ENCODE results near the gene GORASP1.

Gene GORASP1

DNA sequence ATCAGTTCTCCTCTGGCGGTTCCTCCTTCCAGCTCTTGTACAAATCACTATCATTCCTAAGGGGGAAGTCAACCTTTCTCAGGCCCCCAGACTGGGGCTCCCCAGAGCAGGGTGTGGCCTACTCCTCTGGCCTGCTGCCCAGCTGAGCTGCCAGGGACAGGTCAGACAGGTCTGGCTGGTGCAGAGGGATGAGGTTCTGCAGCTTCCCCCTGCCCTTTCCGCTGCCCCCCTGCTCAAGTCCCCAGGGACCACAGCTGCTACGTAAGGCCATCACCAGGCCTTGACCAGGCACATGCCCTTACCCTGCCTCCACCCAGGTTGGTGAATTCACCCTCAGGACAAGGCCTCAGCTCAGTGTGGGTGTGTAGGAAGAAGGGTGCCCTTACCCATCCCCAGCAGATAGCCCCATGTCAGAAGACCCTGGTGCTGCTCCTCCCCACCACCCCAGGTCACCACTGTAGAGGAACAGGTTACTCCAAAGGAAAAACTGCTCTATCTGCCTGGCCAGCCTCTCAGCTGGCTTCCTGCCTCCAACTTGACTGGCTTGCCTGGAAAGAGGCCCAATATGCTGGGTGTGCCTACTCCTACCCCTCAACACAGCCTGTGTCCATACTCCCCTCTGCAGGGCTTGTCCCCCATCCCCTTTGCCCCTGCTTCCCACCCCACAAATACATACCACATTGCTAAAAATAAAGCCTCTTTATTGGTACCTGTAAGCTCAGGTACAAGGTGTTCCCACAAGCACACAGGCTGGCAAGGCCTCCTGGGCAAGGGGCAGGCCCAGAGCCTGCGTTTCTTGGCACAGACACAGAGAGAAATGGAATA lies 34.0 kb upstream of the GORASP1 start:
- DNase-seq (no peak), ATAC-seq (peak; percentile 12)

DNA sequence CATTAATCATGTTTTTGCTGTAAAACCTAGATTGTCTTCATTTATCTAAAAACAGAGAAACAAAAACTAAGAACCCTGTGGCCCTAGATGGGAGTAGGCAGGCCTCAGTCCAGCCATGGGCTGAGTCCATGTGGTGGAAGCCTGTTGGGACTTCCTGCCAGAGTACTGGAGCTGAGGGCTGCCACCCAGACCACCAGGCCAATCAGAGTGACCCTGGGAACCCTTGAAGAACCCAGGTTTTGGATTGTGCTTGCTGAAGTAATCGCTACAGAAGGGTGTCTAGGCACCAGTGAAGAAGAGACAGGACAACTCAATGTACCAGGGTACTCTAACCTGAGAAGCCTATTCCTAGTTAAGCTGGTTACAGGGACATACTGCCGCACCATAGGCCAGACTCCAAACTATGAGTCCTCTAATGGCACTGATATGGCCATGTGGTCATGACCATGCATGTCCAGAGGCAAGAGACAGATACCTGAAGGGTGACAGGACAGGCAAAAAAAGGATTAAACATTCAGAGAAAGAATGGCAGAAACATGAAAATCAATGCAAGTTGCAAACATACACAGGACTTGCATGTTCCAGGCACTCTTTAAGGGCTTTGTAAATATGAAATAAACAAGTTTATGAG lies 33.0 kb upstream of the GORASP1 start:
- no peak for DNase-seq
- no peak for ATAC-seq

DNA sequence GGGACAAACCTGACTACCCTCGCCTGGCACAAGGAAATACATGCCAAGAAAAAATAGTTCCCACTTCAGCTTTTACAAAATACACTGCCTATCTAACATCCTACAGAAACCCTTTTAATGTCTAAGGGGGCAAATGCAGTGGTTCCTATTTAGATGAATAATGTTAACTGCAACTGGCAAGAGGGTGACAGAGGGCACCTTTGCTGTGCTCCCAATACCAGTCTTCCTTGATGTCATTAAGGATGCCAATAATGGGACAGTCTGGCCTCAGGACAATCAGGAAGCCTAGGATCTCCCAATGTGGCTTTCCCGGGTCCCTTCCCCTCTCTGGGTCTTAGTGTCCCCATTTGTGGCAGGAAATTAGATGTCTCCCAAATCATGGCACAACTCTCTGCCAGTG lies 32.0 kb upstream of the GORASP1 start:
- ATAC-seq (no peak), DNase-seq (no peak)

DNA sequence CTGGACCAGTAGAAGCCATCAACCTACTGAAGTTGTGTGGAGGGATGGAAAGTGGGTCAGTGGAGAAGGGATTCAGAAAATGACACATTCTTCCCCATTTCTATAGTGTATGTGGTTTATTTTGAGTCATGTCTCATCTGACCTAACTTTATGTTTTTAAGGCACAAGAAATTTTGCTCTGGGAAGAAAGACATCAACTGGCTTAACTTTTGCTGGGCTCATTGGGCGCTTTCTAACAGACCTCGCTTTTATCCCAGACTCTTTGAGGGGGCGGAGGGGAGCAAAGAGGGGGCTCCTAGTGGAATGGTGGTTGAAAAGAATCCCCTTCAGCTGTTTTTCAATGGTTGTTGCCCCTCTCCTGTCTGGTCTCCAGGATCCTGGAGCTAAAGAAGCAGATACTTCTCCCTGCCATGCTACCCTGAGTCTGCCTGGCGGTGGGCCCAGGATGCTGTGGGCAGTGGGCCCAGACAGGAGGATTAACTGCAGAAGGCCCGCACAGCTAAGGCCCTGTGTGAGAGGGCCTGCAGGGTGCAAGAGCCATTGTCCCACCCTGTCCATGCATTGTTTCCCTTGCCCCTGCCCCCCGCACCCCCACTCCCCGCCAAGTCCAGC lies 31.5 kb upstream of the GORASP1 start:
- no peak for DNase-seq

DNA sequence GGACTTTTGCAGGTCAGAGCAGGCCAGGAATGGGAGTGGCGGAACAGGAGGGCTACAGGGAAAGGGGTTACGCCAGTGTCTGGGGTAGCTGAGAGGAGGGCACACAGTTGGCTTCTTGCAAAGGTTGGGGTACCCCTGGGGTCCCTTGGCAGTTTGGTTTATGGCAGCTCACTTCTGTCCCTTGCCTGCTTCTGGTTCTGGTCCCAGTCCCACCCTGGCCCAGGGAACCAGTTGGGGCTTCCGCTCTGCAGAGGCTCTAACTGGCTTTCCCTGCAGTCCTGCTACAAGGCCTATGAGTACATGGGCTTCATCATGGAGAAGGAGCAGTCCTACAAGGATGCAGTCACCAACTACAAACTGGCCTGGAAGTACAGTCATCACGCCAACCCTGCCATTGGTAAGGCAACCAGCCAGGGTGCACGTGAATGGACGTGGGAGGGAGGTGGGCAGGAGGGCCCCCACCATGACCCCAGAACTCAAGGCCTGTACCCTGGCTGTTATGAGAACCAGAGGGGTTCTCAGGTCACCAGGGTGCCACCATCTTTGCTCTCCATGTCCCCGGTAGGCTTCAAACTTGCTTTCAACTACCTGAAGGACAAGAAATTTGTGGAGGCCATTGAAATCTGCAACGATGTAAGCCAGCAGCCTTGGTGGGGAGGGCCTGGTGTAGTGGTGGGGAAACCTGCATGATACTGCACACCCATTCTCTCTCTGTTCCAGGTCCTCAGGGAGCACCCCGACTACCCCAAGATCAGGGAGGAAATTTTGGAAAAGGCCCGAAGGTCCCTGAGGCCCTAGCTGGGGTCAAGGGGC lies 30.8 kb upstream of the GORASP1 start:
- ATAC-seq (peak; percentile 4), DNase-seq (no peak)

More for the DNA sequence above, 31.5 kb upstream of the GORASP1 start:
- ATAC-seq, result peak; percentile 45

DNA sequence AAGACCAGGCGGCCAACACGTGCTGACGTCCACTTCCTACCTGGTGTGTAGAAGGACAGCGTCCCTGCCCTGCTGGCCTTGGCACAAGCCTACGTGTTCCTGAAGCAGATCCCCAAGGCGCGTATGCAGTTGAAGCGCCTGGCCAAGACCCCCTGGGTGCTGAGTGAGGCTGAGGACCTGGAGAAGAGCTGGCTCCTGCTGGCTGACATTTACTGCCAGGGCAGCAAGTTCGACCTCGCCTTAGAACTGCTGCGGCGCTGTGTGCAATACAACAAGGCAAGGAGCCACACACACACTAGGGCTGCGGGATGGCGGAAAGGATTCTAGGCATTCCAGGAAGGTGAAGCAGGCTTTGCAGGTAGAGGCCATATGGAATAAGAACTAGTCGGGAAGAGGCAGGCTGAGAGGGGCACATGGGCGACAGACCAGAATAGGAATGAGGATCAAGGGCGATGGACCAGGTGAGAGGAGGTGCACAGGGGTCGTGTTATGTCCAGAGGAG lies 30.1 kb upstream of the GORASP1 start:
- DNase-seq (no peak), ATAC-seq (no peak)

DNA sequence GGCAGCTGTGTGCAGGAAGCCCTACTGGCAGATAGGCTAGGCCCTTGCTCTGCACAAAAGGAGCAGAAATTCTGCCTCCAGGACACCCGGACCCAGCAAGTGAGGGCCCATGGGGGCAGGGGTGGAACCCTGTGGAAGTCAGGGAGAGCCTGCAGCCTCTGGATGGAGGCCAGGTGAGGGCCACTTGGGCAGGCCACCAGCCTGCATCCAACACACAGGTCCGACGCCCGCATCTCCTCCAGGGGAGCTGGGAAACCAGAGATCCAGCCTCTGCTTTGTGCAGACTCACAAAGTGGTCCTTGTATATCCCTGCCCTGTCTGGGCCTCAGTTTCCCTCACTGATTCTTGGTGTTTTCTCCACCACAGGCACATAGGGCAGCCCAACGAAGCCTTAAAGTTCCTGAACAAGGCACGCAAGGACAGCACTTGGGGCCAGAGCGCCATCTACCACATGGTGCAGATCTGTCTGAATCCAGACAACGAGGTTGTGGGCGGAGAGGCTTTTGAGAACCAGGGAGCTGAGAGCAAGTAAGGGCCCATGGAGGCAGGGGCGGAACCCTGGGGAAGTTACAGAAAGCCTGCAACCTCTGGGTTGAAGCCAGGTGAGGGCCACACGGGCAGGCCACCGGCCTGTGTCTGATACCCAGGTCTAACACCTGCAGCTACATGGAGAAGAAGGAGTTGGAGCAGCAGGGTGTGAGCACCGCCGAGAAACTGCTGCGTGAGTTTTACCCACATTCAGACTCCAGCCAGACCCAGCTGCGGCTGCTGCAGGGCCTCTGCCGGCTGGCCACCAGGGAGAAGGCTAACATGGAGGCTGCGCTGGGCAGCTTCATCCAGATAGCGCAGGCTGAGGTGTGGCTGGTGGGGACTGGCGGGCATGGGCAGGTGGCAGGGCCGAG lies 29.4 kb upstream of the GORASP1 start:
- ATAC-seq, result no peak

DNA sequence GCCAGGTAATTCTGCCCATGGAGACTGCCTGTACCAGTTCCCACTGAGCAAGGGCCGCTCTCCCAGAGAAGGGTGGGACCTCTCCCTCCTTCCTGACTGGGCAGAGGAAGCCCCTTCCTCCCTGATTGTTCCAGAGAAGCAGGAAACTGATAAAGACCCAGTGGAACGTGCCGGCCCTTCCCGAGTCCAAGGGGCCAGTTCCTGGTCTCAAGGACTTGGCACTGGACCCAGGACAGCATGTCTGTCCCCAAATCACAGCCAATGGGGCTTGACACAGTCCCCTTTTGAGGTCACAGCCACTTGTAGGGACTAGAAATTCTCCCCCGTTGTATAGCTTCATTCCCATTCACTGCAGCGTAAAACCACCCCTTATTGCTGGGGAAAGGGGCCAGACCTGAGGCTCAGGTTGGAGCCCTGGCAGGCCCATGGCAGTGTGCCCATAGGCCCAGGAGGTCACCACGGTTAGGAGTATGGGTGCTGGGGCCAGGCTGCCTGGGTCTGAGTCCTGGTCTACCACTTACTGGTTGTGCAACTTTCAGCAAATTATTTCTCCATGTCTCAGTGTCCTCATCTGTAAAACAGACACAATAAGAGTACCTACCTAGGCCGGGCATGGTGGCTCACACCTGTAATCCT lies 27.9 kb upstream of the GORASP1 start:
- no peak for DNase-seq
- no peak for ATAC-seq

More for the DNA sequence above, 29.4 kb upstream of the GORASP1 start:
- DNase-seq, result no peak

DNA sequence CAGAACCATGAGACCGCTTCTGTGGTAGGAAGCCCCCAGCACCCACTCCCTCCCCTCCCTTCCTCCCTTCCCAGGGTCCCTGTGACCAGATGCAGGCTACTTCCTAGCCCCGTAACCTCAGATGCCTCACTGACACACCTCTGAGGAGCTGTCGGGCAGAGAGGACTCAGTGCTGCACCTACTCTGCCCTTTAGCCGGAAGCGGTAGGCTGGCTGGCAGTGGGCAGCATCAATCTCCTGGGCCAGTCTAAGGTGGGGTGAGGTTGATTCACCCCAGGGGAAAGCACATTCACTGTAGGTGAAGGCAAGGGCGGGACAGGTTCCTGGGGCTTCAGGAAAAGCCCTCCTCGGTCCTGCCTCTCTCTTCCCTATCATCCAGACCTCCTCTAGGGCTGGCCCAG lies 26.9 kb upstream of the GORASP1 start:
- no peak for DNase-seq
- ATAC-seq, result no peak

DNA sequence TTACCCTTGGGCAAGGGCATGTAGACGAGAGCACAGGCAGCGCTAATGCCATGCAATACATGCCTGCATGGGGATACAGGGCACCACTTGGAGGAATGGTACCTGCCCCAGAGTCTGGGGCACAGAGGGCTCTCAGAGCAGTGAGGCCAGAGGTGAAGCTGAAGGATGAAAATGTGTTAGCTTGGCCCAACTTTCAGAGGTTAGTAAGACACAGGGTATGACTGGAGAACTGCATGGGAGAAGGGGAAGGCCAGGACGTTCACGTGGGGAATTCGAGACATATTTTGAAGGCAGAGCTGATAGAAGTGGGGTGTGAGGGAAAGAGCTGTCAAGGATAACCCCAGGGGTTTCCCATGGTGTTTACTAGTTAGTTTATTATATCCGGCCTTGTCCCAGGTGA lies 26.4 kb upstream of the GORASP1 start:
- ATAC-seq (peak; percentile 5), DNase-seq (no peak)

DNA sequence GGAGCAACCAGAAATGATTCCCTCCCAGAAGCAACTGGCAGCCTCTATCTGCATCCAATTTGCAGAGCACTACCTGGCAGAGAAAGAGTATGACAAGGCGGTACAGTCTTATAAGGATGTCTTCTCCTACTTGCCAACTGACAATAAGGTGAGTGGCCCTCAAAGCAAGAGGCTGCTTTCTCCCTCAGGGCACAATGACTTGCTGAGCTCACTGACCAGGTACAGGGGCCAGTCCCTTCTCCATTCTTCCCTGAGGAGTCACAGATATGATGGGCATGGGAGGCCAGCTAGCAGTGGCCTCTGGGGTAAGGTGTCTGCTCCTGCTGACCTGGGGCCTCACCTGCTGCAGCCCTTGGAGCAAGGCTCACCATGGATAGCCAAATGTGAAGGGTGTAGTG lies 25.7 kb upstream of the GORASP1 start:
- no peak for DNase-seq
- ATAC-seq, result no peak

DNA sequence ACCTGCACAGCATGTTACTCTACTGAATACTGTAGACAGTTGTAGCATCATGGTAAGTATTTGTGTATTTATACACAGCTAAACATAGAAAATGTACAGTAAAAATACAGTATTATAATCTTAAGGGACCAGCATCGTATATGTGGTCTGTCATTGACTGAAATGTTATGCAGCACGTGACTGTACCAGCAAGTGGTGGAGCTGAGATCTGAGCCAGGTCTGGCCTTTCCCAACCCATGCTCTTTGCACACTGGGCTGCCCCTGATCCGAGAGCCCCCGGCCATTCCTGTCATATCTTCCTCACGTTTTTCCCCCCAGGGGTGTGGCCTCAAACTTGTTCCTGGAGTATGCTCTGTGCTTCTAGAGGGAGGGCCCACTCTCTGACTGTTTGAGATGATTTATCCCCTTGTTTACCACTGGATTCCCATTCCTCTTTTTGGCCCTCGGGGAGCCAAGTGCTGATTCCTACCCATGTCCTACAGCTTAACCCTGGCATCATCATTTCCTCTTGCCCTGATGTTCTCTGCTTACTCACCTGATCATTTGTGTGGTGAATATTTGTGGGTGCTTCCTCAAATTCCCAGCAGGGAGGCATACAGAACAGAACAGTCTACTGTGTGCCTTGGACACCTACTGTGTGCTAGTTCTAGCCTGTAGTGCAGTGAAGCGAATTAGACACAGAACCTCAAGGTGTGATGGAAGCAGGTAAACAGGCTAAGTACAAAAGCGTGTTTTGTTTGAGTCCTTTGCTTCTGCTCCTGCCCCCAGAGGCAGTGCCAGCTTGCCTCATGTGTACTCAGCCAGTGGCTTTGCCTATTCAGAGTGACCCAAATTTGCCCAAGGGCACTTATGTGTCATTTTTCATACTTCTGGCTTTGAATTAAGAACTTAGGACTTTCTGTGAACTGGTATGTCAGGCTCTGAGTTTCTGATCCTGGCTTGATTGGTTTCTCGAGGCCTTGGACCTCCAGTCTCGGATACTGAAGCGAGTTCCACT lies 25.0 kb upstream of the GORASP1 start:
- no peak for DNase-seq
- no peak for ATAC-seq

DNA sequence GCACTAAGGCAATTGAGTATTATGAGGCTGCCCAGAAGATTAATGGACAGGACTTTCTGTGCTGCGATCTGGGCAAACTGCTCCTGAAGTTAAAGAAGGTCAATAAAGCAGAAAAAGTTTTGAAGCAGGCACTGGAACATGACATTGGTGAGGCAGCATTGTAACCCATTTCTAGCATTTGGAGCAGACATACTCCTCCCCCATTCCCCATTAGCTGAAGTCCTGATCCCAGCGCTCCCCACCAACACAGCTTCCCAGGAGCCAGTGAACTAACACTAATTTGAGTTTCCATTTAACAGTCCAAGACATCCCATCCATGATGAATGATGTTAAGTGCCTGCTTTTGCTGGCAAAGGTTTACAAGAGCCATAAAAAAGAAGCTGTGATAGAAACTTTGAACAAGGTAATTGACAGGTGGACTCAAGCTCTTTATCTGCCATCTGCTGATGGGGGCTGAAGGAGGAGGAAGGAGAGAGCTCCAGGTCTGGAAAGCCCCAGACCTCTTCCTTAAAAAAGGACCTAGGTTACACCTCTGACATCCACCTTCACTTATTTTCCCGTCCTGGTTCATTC lies 23.4 kb upstream of the GORASP1 start:
- no peak for DNase-seq
- no peak for ATAC-seq

DNA sequence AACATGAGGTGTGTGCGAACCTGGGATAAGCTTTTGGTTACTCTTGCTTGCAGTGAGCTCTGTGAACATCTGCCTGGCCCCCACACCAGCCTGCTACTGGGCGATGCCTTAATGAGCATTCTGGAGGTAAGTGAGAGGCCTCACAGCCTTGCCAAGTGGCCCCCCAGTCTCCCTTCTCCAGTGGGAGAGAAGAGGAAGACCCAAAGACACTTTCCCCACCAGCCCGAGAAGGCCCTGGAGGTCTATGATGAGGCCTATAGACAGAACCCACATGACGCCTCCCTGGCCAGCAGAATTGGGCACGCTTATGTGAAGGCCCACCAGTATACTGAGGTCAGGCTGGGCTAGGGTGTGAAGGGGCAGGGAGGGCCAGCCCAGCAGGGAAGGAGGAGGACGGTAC lies 22.6 kb upstream of the GORASP1 start:
- ATAC-seq, result no peak
- no peak for DNase-seq

DNA sequence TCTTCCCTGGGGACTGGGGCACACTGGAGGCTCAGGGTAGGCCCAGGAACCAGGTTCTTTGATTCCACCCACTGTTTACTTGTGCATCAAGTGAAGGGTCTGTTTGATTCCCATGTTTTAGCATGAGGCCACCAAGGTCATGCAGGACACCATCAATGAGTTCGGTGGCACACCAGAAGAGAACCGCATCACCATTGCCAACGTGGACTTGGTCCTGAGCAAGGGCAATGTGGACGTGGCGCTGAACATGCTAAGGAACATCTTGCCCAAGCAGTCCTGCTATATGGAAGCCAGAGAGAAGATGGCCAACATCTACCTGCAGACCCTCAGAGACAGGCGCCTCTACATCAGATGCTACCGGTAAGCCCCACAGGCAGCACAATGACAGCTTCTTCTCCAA lies 21.5 kb upstream of the GORASP1 start:
- no peak for DNase-seq

DNA sequence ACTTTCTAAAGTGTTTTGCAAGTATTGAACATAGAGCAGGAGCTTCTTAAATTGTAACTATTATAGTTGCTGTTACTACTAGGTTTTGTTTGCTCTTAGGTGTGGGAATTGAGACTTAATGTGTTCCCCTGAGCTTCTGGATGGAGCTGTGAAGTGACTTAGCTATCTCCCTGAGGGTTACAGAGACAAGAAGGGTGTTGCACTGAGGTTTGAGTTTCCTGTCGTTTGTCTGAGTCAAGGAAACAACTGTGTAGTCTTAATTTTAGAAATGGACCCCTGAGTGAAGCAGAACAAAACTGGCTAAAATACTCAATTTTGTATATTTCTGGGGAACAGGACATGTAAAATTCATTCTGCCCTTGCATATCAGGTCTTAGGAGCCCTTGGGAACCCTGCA lies 20.5 kb upstream of the GORASP1 start:
- ATAC-seq, result no peak

More for the DNA sequence above, 21.5 kb upstream of the GORASP1 start:
- ATAC-seq, result no peak

DNA sequence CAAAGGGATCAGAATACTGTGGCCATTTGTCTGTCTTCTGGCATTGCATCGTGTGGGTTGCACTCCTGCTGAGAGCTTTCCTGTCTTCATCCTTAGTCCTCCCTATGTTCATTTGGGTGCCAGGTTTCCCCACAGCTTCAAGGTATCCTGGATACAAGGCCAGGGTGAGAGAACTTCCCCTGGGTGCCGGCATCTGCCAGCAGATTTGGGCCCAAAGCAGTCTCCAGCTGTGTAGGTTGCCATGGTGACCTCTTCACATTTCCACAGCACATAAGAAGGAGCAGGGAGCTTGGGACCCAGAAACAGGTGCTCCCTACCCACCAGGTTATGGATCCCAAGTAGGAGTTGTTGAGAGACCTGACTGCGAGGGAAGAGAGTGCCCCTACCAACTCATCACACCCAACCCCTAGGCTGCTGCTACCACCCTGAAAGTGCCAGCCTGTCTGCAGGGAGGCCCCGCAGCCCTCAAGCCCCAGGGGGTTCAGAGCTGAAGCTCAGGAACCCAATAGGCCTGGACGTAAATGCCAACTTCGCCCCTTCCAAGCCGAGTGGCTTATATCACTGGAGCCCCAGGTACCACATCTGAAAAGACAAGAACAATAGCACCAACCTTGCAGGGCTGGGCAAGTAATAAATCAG lies 20.0 kb upstream of the GORASP1 start:
- ATAC-seq (no peak), DNase-seq (no peak)

More for the DNA sequence above, 20.5 kb upstream of the GORASP1 start:
- DNase-seq, result no peak

DNA sequence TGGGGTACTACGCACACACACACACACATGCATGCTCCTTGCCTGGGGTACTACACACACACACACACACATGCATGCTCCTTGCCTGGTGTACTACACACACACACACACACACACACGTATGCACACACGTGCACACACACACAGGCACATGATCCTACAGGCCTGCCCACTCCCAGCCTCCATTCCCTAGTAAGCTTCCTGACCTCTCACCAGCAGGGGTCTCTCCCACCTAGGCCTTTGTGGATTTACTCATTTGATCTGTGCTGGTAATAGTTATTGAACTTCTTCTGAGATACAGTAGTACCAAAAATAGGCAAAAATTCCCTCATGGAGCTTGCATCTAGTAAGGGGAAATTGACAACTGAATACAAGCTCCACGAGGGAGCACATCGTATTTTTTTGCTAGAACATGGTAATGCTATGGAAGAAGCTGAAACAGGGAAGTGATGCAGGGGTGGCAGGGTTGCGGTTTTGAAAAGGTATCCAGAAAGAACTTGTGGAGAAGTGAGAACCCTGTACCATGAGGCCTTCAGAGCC lies 19.2 kb upstream of the GORASP1 start:
- peak; percentile 48 for DNase-seq

More for the DNA sequence above, 19.2 kb upstream of the GORASP1 start:
- peak; percentile 70 for ATAC-seq
